PC-3 (cell line): ENCODE measurements around the gene CATSPERB.

Experiments used
- CTCF ChIP-seq: fragments of 300-600 bp; sonication (generic); conservative IDR thresholded peaks from 2 replicates; pipeline ENCODE4 v1.5.1; 2017; ENCODE audit warnings: antibody characterized with exemption, low read depth, mild to moderate bottlenecking, low read length
- EZH2 ChIP-seq: fragments of 300-600 bp; sonication (generic); IDR thresholded peaks from one replicate; pipeline ENCODE4 v1.6.1; 2017; ENCODE audit warnings: antibody characterized with exemption, mild to moderate bottlenecking, low read length; ENCODE audit not compliant: unreplicated experiment
- EZH2phosphoT487 ChIP-seq: fragments of 300-600 bp; sonication (generic); IDR thresholded peaks from 2 replicates; pipeline ENCODE4 v1.6.1; 2018; ENCODE audit warnings: mild to moderate bottlenecking, antibody characterized with exemption, low read length, borderline replicate concordance

- TF ChIP-seq EZH2 (no peak), CTCF (no peak), EZH2phosphoT487 (no peak)
Measured at GRCh38 chr14:91755570-91756295, 23.8 kb upstream of the CATSPERB start.
